Adrenal gland (tissue), 12 donors: ENCODE data around the gene PRPS1L1. TPM values are rescaled to one million over a fixed set of nuclear protein-coding genes. Genes with fewer than 3 reads are reported as not detected.

Source experiments
- DNase-seq, 7 donors: peaks; one replicate each; pipeline ENCODE4 v3.0.0-alpha.2; 2019 to 2020
- H3K27ac ChIP-seq, 5 donors: fragments of 200-600 bp; sonication (generic) in 4 of 5; 1 replicate in 3 of 5; 2 replicates in 2 of 5; pipeline versions ENCODE4 v1.5.1 to v1.8.0; 2016 to 2020; ENCODE audit warnings: mild to moderate bottlenecking in 1 of 5
- H3K27me3 ChIP-seq: fragments of 200-600 bp; 2 replicates; pipeline ENCODE4 v1.8.0; 2021
- H3K36me3 ChIP-seq, 2 donors: fragments of 200-600 bp; replicated peaks in 1 of 2; 1 replicate in 1 of 2; 2 replicates in 1 of 2; pipeline versions ENCODE4 v1.5.1 to v1.8.0; 2018 to 2022
- H3K4me1 ChIP-seq, 2 donors: fragments of 200-600 bp; replicated peaks in 1 of 2; 1 replicate in 1 of 2; 2 replicates in 1 of 2; pipeline versions ENCODE4 v1.5.1 to v1.8.0; 2018 to 2021
- H3K4me3 ChIP-seq, 4 donors: fragments of 200-600 bp; sonication (generic) in 3 of 4; one replicate each; pipeline ENCODE4 v1.5.1; 2016 to 2018
- H3K9me3 ChIP-seq, 3 donors: fragments of 200-600 bp; sonication (generic) in 1 of 3; replicated peaks in 1 of 3; 1 replicate in 2 of 3; 2 replicates in 1 of 3; pipeline versions ENCODE4 v1.5.1 to v1.8.0; 2016 to 2021
- CTCF ChIP-seq, 6 experiments: fragments of 450-650 bp in 4 of 6; fragments of 200-600 bp in 2 of 6; sonication (generic) in 1 of 6; IDR thresholded peaks; 1 replicate in 5 of 6; 2 replicates in 1 of 6; pipeline versions ENCODE4 v1.5.1 to v1.8.0; 2016 to 2021; ENCODE audit warnings: antibody characterized with exemption in 6 of 6, mild to moderate bottlenecking in 2 of 6, moderate library complexity in 1 of 6
- POLR2A ChIP-seq, 2 donors: fragments of 450-650 bp; IDR thresholded peaks; one replicate each; pipeline ENCODE4 v1.6.1; 2017; ENCODE audit warnings: antibody characterized with exemption in 2 of 2, mild to moderate bottlenecking in 2 of 2, moderate library complexity in 1 of 2
- WGBS, 4 donors: extraction: QIAGEN DNeasy Blood & Tissue Kit in 2 of 4; methylation state at CpG; one replicate each; pipeline versions ENCODE4 v1.1.5 to v1.1.7; 2013 to 2017; 5-methylcytosine and 5-hydroxymethylcytosine counted together
- intact Hi-C, 2 donors: fragments of 100-400 bp; cut with DNase I; formaldehyde crosslinking; loops; one replicate each; pipeline versions ENCODE4 v1.14.1 to v1.15.0; 2022 to 2023
- polyA plus RNA-seq, 3 donors: library from polyadenylated mRNA; stranded (reverse); fragments of 200-250 nt in 2 of 3; fragments of 350-450 nt in 1 of 3; fragmentation: Illumina TruSeq in 1 of 3; extraction: RNeasy Lipid Tissue Mini Kit (QIAGEN cat#74804) in 1 of 3; gene quantifications; one replicate each; pipeline ENCODE4 v1.2.3, GENCODE V29; 2013 to 2014
- total RNA-seq, 9 donors: library from RNA; depleted of rRNA in 4 of 9; stranded (reverse); fragments of >200 nt in 4 of 9; fragments of 120-200 nt in 1 of 9; fragmentation: NEBNext Ultra II Directional in 1 of 9; extraction: Animal tissue kit (Norgen Biotek cat#: 25700) in 1 of 9; gene quantifications; one replicate each; pipeline versions ENCODE4 v1.1.0 to v1.2.4, GENCODE V29; 2013 to 2023
- donor health status: healthy with polysubstance abuse.
- donor health status: Bipolar disorder and iron deficiency.
- donor health status: DM: yes; HTN: yes; CAD: no.
- donor health status: DM: no; HTN: no; CAD: no.
- donor health status: DM: no; HTN: no; CAD: no.
- donor health status: DM: yes; HTN: yes; CAD: no.

PRPS1L1 gene
- total and polyA plus RNA-seq, 12 donors, result not detected

DNA sequence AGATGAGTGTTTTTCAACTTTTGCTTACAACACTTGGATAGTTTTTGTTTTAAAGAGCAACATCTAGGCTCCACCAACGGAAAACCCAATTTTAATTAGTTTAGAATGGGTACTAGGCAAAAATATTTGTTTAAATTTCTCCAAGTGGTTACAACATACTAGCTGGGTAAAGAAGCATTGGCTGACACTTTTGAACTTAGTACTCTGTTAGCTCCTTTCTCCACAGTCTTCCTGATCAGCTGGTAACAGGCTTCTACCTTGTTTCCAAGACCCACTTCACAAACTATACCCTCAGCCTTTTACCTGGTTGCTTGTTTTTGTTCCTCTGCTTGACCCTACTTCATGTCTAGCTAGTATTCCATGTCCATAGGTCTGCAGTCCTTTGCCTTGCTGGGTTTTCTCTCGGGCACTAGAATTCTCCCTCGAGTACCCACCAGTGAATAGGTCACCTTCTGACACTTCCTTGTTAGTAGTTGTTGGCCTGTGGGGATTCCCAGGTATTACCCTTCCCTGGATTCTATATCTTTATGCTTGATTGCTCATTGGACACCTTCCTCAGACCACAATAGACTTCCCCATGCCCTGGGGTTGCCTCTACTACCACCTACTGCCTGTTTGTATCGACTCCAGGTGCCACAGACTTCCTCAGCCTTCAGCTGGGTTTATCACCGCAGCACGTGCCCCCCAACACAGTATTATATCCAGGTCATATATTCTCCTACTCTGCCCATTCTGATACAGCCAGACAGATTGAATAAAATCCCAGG, 42.0 kb downstream of the PRPS1L1 start:
- WGBS, 4 donors, result 79 to 86% (median 83%) methylated on average over 6 of the region's 6 CpGs
- TF ChIP-seq CTCF (IDR thresholded peaks at IDR 0.05), result no peak
- no peak for TF ChIP-seq POLR2A (IDR thresholded peaks at IDR 0.05)

GRCh38 chr7:17984288-17984687, 43.4 kb downstream of the PRPS1L1 start:
- Histone ChIP-seq H3K36me3 (no peaks in the 10 kb centered on the region), H3K9me3 (no peaks in the 10 kb centered on the region), H3K27ac (no peak overlapping the region), H3K4me1 (no peaks in the 10 kb centered on the region), H3K4me3 (no peak overlapping the region), H3K27me3 (no peaks in the 10 kb centered on the region)
- TF ChIP-seq CTCF (IDR thresholded peaks at IDR 0.05), result no peak
- no peak for TF ChIP-seq POLR2A (IDR thresholded peaks at IDR 0.05)
- intact Hi-C loops, result no loop called here
- 83 to 95% (median 87%) methylated on average over 1 of the region's 1 CpG for WGBS, 4 donors
- DNase-seq, result no peak

More for the DNA sequence above, 42.0 kb downstream of the PRPS1L1 start:
- no peaks in the 10 kb centered on the region for H3K4me1 ChIP-seq
- H3K4me3 ChIP-seq, result no peak overlapping the region
- no peak overlapping the region for H3K27ac ChIP-seq
- intact Hi-C loops, result no loop called here
- no peak for DNase-seq
- H3K36me3 ChIP-seq, result no peaks in the 10 kb centered on the region
- no peaks in the 10 kb centered on the region for H3K9me3 ChIP-seq
- H3K27me3 ChIP-seq, result no peaks in the 10 kb centered on the region

GRCh38 chr7:17983221-17984062, 44.2 kb downstream of the PRPS1L1 start:
- Histone ChIP-seq H3K36me3 (no peaks in the 10 kb centered on the region), H3K4me3 (no peak overlapping the region), H3K27me3 (no peaks in the 10 kb centered on the region), H3K9me3 (no peaks in the 10 kb centered on the region), H3K4me1 (no peaks in the 10 kb centered on the region), H3K27ac (peak overlapping the region in 1 of 5 donors; percentile 19)
- intact Hi-C loops, result no loop called here
- DNase-seq, result no peak
- no peak for TF ChIP-seq CTCF (IDR thresholded peaks at IDR 0.05)
- WGBS, 4 donors, result 64 to 83% (median 79%) methylated on average over 3 of the region's 3 CpGs

- DNase-seq, result no peak
- no peaks in the 10 kb centered on the region for H3K27me3 ChIP-seq
- 44 to 84% (median 55%) methylated on average over 2 of the region's 2 CpGs for WGBS, 4 donors
- H3K27ac ChIP-seq, result no peak overlapping the region
- intact Hi-C loops, result no loop called here
- no peak overlapping the region for H3K4me3 ChIP-seq
- TF ChIP-seq POLR2A (IDR thresholded peaks at IDR 0.05) (no peak), CTCF (IDR thresholded peaks at IDR 0.05) (no peak)
- no peaks in the 10 kb centered on the region for H3K36me3 ChIP-seq
- H3K9me3 ChIP-seq, result no peaks in the 10 kb centered on the region
- H3K4me1 ChIP-seq, result no peaks in the 10 kb centered on the region
Observed at GRCh38 chr7:17976952-17977351, 50.7 kb downstream of the PRPS1L1 start.
